Activated naive CD4-positive, alpha-beta T cell treated with Interleukin-2 at 50 U/mL for 16 hours (primary cell): Measurements from ENCODE around the gene TTC39A.

ENCODE experiments used
- DNase-seq: peaks from one replicate; pipeline ENCODE4 v3.0.0-alpha.2; 2020

TTC39A gene

DNA sequence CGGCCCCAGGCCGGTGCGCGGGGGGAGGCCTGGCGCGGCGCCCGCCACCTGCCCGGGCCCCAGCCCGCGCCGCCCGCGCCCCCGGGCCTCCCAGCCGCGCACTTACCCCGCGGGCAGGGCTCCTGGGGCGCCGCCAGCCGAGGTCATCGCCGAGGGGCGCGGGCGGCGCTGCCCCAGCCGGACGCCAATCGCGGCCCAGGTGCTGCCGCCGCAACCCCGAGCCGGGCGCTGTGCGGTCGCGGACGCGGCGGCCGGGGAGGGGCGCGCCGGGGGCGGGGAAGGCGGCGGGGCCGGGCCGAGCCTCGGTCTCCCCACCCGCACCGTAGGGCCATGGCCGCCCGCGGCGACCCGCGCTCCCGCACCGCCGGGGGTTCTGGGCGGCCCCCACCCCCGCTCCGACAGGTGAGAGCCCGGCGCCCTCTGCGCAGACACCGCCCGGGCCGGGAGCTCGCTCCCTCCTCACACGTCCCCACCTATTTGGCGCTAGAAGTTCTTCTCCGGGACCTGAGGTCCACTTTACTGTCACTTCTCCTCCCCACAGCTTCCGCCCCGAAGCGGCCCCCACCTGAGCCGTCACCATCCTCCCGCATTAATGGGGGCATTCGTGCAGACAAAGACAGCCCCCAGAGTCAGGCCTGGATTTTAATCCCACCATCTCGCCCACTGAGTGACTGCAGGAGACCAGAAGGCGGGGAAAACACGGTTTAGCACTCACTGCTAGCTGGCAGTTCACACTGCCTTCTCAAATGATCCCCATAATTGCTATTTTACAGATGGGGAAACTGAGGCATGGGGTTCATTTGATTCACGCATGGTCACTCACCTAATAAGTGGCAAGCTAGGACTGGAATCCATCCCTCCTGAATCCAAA, at the start of gene TTC39A:
TTC39A (minus strand) TSS at position 232 of the 871 bp plus-strand sequence; CDS start at position 147, 85 bp downstream.
- DNase-seq: no peak

DNA sequence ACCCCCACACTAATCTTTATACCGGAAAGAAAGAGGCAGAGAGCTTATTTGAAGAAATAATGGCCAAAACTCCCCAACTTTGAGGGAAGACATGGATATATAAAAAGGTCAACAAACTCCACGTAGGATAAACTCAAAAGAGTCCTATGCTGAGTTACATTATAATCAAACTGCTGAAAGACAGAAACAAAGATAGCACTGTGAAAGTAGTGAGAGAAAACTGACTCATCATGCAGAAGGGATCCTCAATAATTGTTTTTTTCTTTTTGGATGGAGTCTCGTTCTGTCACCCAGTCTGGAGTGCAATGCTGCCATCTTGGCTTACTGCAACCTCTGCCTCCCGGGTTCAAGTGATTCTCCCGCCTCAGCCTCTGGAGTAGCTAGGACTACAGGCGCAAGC, 48.5 kb upstream of the TTC39A start:
- DNase-seq: no peak

DNA sequence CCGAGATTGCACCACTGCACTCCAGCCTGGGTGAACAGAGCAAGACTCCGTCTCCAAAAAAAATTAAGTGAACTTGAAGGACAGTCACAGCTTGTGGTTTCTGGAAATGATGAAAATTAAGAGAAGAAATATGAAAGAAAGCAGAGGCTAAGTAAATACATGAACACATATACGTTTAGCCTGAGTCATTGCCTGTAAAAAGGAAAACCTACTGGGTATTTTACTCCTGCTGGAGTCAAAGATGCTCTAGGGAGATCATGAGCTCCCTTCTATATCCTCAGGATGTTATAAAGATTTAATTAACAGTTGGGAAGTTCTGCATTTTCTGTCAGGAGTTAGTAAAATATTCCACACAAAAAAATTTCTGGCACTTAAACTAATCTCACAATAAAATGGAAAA, 43.5 kb upstream of the TTC39A start:
- DNase-seq: no peak

DNA sequence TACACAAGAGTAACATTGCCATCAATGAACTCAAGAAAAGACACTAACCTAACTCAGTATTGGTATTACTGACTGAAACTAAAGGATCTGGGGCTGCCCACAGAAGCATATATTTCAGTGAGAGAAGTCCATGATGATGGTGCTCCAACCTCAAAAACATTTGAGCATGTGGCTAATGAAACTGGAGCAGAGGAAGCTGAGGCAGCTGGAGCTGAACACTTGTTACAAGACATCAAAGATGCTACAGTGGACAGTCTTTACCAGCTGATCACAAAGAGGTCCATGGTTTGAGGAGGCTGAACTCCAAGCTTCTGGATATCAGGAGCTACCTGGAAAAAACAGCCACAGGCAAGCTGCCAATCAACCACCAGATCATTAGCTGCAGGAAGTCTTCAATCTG, 42.2 kb upstream of the TTC39A start:
- no peak for DNase-seq

DNA sequence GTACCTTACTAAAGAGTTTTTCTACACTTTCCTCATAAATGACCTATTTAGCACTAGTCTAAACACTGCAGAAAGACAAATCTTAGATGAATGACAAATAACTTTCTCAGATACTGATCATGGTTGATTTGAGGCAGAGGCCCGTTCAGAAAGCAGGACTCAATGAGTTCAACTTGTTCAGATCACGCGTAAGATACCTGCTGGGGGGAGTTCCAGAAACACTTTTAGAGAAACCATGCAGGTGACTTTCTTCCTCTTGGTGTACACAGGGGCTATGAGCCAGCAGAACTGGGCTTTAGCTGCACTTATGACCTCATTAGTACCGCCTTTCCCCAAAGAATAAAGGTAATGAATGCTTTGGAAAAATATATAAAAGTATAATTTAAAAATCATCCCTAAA, 38.8 kb upstream of the TTC39A start:
- no peak for DNase-seq

DNA sequence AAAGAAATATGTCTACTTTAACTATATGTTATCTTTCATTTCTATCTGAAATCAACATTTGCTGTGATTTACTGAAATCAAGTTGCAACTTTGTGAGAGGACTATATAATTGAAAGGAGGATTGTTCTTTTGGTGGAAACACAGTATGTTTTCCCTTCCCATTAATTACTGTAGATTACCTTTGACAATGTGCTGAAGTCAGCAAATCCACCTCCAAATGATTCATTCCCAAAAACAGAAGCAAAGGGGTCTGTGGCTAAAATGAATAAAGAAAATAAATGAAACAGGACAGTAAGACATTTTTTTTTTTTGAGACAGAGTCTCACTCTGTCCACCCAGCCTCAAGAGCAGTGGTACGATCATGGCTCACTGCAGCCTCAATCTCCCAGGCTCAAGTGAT, 35.4 kb upstream of the TTC39A start:
- no peak for DNase-seq

DNA sequence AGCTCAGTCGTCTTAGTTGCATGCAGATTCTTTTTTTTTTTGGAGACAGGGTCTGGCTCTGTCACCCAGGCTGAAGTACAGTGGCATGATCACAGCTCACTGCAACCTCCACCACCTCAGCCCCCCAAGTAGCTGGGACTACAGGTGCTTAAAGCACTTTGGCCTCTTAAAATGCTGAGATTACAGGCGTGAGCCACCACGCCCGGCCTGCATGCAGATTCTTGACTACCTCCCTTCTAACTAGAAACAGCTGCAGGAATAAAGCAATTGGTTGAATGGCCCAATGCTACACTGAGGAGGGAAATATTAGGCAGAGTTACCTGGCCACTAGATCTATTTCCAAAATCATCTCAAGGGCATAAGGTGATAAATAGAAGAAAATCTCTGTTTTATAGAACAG, 29.5 kb upstream of the TTC39A start:
- no peak for DNase-seq

DNA sequence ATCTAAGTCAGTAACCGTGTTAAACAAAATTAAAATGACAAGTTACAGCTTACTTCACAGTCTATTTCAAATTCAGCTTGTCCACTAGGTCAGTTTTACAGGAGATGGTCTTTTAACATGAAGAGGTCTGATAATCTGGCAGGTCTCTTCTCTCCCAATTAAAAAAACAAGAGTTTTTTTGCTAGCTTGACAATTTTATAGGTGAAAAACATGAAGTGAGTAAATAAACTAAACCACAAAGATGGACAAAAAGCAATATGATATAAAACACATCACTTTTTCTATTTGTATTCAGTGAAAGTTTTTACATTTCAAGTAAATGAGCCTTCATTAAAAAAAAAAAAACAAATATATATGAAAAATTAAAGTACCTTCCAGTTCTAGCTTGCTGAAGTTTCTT, 25.0 kb upstream of the TTC39A start:
- DNase-seq: no peak

DNA sequence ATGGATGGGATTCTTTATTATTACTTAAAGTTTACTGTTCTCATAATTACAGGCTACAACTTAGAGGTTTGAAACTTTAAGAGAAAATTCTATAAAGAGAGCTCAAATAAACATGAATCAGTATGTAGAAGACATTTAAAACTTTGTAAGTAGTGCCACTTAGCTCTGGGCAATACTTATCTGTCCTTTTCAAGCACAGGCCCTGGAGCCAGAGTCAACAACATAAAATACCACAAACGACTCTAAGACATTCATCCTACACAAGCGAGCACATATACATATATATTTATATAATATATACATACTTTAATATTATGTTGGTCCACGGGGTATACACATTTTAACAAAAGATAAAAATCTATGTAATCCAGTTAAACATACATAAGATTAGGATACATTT, 24.1 kb upstream of the TTC39A start:
- DNase-seq: no peak

DNA sequence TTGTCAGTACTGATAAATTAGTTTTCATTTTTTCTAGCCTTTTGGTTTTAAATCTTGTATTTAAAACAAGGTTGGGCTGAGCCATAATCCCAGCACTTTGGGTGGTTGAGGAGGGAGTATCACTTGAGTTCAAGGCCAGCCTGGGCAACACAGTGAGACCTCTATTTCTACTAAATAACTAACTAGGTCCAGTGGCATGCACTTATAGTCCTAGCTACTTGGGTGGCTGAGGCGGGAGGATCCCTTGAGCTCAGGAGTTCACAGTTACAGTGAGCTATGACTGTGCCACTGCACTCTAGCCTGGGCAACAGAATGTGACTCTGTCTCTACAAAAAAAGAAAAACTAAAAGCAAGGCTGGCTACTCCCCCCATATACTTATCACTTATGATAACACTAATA, 21.5 kb upstream of the TTC39A start:
- no peak for DNase-seq

DNA sequence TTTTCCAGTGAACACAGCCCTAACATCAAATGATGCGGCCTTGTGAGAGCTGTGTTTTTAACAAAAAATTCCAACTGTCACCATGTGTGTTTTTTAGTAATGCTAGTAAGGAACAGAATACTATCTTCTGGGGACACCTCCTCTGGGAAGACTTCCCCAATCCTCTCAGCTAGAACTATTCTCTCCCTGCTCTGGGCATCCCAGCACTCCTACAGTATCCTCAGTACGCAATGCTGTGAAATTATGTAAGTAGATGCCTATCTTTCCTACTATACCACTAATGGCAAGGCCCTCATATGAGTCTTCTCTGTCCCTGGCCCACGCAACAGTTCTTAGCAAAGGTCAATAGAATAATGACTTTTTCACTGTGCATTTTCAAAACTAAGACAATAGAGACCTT, 19.5 kb upstream of the TTC39A start:
- DNase-seq: no peak

DNA sequence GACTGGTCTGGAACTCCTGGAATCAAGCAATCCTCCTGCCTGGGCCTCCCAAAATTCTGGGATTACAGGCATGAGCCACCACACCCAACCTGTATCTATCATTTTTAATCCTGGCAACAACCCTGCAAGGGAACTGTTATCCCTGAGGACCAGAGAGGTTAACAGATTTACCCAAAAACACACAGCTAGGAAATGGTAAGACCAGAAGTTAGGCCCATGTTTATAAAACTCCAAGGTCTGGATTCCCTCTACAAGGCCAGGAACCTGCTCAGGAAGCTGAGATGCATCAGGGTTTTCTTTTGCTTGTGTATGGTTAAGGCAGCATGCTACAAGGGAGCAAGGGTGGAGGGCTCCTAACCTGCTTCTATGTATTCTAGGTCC, 17.8 kb upstream of the TTC39A start:
- DNase-seq: no peak

DNA sequence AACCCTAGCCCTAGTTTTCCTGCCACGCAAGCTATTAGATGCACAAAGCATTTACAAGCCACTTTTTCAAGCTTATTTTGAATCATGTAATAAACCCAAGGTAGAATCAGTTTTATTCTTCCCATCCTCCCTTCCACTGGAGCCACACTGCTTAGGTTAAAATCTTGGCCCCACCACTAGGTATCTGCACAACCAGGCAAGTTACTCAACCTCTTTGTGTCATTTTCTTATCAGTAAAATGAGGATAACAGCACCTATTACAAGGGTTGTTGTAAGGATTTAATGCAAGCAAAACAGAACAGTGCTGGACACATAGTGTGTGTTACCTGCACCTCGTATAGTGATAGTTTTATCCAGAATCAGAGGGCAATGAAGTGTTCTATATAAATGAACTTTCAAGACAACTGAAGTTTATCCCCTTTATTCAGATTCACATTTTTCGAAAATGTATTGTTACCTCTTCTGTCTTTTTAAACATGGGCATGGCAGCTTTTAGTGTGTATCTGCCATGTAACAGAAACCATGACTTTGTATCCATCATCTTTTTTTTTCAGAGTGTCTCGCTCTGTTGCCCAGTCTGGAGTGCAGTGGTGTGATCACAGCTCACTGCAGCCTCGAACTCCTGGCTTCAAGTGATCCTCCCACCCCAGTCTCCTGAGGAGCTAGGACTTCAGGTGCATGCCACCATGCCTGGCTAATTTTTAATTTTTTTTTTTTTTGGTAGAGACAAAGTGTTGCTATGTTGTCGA, 17.2 kb upstream of the TTC39A start:
- DNase-seq: no peak

DNA sequence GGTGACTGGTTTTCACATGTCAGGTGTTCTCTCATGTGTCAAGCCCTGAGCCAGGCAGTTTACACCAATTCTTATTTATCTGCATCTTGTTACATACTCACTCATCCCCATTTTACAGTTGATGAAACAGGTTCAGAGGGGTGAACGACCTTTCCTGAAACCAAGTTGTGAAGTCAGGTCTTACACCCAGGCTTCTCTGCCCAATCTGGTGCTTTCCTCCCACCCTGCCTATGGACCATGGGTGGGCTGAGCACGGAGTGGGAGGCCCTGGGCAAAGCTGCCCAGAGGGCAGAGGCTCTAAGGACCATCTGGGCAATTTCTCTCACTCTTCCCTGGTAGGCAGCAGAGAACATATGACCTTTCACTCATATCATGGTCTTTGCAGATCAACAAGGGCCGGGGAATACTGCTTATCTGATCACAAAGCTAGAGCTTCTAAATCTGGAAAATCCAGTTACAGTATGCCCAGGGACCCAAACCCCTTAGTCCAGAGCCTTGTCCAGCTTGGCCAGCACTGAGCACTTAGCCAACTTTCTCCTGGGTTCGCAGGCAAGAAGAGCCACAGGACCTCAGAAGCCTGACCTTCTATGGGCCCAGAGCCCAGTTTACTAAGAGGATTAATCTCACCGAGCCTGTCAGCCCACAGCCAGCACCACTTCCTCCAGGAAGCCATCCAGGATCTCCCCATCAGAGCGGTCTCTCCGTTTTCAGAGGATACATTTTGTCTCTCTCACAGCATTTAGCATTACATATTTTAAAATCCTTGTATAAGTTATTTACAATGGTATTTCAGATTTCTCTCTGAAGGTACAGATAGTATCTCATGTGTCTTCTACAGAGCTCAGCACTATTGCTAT, 16.0 kb upstream of the TTC39A start:
- DNase-seq: no peak

DNA sequence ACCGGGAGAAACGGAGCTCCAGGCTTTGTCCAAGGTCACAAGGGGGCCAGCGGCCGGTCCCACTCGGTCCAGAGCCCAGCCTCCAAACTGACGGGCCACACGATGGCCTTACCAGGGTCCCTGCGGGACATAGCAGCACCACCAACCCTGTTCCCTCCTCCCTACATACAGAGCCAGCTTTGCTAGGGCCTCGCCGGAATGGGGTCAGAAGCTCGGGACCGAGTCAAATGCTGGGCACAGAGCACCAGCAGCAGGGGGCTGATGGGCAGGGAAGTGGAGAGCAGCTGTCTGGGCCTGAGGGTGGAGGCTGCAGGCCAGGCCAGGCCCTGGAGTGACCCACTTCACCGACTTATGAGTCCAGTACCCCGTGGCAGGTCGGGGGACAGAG, 14.9 kb upstream of the TTC39A start:
- no peak for DNase-seq

DNA sequence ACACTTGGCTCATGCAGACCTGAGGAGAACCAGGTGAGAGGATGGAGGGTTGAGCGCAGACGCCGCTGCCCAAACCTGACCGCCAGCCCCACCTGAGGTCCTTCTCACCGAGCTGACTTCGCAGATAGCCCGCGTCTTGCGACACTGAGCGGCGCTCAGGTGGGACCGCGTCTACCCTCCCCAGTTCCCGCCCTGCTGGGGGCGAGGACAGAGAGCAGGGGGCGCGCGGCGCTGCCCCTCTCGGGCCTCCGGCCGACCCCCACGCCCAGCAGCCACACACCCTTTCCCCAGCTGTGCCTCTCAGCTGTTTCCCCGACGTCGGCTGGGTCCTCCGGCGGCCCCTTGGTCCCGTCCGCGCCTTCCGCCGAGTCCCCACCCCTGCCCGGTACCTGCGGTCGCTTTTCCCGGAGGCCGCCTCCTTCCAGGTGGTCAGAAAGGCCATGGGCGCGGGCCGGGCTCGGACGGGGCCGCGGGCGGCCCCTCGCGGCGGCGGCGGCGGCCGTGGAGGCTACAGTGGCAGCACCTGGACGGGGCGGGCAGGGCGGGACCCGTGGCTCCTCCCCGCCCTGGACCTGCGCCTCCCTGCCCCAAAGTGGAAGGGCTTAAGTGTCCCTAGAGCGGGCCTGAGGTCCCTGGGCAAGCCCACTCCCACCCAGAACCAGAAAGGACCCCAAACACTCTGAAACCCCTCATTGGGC, 14.4 kb upstream of the TTC39A start:
- DNase-seq: no peak

DNA sequence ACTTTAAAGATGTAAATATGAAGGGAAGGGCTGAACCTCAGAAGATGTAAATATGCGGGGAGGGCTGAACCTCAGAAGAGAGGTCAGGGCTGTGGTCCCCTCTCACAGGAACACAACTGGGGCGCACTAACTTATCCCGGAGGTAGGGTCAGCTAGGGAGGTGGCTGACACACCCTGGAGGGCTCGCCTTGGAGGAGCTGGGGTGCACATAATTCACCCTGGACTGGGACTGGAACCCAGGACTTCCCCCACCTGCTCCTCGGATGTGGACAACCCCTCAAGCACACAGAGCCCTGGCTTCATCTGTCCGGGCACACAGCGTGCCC, 13.9 kb upstream of the TTC39A start:
- no peak for DNase-seq

DNA sequence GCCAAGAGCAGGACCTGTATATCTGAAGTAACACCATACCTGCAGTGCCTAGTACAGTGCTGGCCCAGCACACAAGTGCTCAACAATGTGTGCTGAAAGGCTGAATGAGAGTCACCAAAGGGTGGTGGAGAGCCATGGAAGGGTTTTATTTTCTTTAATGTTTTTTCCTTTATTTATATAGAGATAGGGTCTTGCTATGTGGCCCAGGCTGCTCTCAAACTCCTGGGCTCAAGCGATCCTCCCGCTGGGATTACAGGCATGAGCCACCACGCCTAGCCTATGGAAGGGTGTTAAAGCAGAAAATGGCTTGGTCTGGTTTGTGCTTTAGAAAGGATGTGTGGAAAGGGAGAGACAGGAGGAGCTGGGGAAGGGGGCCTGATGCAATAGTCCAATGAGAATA, 13.3 kb upstream of the TTC39A start:
- DNase-seq: no peak

DNA sequence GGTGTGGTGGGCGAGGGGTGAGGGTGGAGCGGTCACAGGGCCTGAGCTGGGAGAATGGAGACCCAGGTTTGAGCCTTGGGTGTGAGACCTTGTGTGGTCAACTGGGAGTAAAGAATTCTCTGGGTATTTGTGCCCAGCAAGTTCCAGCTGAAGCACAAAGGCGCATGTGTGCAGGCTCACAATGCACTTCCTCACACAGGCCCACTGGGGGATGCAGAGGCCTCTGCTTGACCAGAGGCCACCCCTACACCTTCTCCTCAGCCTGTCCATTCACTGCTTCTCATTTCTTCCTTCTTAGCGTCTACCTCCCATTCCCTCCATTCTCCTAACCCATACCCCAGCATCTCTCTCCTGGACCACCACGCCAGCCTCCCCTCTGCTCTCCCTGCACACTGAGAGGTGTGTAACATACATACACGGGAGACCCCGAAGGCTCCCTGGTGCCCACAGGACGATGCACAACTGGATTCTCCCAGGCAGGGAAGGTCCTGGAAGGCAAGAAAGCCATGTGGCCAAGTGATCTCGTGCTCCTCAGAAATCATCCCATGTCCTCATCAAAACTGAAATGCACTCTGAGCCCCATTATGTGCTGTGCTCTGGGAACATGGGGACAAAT, 12.3 kb upstream of the TTC39A start:
- DNase-seq: no peak

DNA sequence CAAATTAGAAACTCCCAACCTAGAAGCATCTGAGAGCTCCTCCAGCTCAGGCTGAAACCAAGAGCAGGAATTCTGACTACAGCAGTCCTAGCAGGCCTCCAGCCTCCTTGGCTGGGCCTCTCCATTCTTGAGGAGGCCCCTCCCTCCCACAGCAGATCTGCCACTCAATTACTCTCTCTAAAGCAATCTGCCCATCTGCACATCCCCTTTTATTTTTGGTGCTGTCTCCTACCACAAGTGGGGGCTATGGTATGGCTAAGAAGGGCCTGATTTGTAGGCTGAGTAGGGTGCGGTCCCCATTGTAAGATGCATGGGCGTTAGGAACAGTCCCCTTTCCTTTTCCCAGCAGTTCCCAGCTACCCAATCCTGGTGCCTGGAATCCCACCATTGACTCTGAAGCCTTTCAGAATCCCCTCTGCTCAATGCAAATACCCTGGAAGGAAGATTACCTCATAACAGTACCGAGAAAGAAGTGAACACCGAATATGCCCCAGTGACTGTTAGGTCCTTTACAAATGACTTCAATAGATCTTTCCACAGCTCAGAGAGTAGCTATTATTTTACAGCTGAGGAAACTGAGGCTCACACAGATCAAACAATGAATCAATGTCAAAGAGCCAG, 11.6 kb upstream of the TTC39A start:
- DNase-seq: no peak

DNA sequence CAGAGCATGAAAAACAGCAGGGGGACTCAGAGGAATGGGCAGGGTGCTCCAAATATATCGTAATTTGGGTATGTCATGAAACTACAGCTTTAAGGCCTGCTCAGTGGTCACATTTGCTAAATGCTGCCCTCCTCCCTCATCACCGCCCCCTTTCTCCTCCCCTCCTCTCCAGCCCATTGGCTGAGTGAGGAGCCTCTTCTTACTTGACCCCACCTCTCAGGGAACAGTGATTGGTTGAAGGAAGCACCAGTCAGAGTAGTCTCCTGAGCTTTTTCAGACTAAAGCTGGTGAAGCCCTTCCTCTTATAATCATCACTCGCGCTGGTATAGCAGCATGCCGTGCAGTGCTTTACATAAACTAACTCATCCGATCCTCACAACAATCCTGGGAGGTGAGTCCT, 10.0 kb upstream of the TTC39A start:
- DNase-seq: no peak

DNA sequence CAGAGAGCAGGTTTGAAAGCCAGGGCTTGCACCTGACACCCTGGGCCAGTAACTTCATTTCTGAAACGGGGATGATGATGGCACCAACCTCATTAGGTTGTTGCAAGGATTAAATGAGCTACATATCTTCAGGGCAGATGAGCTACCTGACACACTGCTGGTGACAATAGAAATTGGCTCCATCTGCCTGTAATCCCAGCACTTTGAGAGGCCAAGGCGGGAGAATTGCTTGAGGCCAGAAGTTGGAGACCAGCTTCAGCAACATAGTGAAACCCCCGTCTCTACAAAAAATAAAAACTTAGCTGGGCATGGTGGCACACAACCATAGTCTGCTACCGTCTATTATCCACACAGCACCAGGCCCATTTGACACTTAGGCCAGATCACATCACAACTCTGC, 6.3 kb upstream of the TTC39A start:
- DNase-seq: no peak
